Stimulated activated CD8-positive, alpha-beta memory T cell treated with anti-CD3 and anti-CD28 coated beads, Interleukin-4, amount 100 ng/mL, for 4 hours (primary cell): ENCODE measurements around the gene DTX3L.

Source experiments
- DNase-seq, 2 donors: peaks; one replicate each; pipeline ENCODE4 v3.0.0-alpha.2; 2020; ENCODE audit warnings: low read depth in 2 of 2, low spot score in 1 of 2

Gene DTX3L

DNA sequence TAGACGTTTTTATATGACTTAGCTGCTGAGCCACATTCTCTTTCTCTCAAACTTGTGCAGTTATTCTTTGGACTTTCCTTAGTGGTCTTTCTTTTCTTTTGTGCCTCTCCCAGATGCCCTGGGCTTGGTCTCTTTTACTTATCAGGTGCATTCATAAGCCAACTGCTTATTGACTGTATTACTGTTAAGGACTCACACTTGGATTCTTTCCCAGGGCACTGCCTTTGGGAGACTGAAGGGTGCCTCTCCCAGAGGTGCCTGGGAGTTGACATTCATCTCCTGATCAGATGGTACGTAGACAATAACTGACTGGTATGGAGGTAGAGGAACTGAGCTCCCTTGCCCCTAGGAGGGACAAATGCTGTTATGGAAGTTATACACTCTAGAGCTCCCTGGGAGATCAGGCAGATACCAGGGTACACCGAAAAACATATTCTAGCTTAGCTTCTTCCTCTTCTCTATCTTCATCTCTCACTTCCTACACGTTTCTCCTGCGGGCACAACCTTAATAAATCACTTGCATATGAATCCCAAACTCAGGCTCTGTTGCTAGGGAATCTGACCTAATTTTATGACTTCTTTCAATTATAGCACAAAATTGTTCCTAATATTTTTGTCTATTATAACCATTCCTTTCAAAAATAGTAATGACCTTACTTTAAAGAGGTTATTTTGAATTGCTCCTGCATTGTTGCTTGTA is 38.0 kb downstream of the DTX3L start:
- no peak for DNase-seq

DNA sequence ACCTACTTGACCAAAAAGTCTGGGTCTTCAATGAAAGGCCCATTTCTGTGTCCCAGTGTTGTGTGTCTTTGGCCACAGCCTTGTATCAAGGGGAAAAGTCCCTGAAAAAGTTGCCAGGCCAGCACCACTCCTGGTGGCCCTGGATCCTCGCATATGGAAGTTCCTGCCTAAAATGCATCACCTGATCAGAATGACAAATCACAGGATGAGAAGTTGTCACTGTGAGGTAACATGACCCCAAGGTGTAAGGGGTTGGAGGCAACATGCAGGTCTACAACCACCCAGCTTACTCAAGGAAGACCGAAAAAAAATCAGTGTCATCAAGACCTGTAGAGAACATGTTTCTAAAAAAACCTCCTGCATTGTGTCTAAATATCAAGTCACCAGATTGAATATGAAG is 38.9 kb downstream of the DTX3L start:
- DNase-seq = no peak

- DNase-seq = no peak
Measured at GRCh38 chr3:122606330-122606729, 42.2 kb downstream of the DTX3L start.

GRCh38 chr3:122608916-122609315 is 44.8 kb downstream of the DTX3L start:
- DNase-seq = no peak

DNA sequence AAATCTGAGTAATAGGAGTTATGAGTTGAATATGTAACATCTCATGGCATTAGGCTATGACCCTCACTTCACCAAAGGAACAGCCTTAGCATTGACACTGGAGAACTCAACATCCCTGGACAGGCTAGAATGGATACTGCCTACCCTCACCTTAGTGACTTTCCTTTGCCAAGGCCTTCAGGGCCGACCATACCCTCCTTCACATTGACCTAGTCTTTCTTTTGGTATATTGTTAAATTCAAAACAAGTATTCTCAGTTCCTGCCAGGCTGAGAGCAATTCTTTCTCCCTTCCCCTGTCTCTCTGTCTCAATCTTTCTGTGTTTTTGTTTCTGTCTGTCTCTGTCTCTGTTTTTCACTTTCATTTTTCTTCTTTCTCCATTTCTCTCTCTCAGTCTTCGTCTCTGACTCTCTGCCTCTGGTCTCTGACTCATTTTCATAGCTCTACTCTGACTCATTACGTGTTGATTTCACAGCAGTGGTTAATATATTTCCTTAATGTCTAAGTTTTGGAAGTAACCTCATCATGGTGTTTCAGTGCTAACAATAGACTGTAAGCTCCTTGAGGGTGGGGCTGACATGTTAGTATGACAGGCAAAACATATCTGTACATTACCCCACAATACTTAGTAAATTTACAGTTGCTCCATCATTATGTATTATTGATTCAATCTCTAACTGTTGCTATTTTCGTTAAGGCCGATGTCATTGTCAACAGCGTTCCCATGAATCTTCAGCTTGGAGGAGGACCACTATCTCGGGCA is 45.8 kb downstream of the DTX3L start:
- no peak for DNase-seq

DNA sequence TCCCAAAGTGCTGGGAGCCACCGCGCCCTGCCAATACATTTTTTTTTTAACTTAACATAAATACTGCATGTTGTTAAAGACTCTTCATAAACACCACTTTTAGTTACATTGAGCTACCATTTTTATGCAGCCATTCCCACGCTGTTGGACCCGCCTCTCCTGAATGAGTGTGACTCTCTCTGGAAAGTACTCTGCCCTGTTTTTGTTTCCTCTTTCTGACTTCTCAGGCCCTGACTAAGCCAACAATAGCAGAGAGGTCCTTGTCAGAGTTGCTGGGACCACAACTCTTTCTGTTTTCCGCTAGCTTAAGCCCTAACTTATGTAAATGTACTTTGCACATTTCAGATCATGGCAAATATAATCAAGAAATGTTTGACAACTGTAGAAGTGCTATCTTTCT is 48.6 kb downstream of the DTX3L start:
- no peak for DNase-seq

GRCh38 chr3:122615303-122615702 is 51.2 kb downstream of the DTX3L start:
- no peak for DNase-seq

GRCh38 chr3:122618614-122619013 is 54.5 kb downstream of the DTX3L start:
- no peak for DNase-seq

GRCh38 chr3:122619040-122619439 is 54.9 kb downstream of the DTX3L start:
- no peak for DNase-seq

GRCh38 chr3:122620399-122620798 is 56.3 kb downstream of the DTX3L start:
- no peak for DNase-seq

- DNase-seq = no peak
Measured at GRCh38 chr3:122621112-122621511, 57.0 kb downstream of the DTX3L start.

DNA sequence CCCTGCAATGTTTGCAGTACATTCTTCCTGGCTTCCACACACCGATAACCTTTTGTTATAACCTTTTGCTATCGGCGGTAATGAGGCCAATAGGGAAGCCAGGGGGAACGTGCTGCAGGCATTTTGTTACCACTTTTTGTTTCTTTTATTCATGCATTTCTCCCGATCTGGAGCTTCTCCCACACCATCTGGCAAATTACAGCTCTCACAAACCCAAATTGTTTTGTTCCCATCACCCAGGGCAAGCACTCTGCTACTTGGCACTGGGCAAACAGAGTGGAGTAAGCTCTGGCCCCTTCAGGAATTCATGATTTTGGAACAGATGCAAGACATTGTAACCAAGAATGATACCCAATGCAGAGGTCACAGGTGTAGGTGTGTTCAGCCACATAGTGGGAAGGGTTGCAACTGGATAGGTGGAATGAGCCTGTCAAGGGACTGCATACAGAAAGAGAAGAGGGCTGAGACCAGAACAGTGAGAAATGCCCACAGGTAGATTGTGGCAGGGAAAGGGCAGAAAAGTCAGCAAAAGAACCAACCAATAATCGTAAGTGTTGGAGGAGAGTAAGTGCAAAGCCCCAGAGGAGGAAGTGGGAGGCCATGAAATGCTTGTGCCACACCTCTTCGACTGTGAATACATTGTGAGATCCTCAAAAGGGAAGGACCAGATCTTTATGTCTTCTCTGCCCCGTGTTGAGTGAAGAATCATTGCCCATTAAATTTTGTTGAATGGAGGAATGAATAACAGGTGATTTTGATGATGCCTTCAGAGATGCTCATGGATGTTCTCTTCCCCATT is 59.1 kb downstream of the DTX3L start:
- no peak for DNase-seq
